Transverse colon (tissue), 3 donors: Measurements from ENCODE around the gene NR1H3.

Experiments used
- EP300 ChIP-seq: sonication (generic); formaldehyde crosslinking; IDR thresholded peaks from one replicate; pipeline ENCODE4 v1.6.1; 2017; ENCODE audit warnings: antibody characterized with exemption, low read depth
- POLR2A ChIP-seq: fragments of 450-650 bp; IDR thresholded peaks from one replicate; pipeline ENCODE4 v1.6.1; 2016; ENCODE audit warnings: antibody characterized with exemption, mild to moderate bottlenecking, moderate library complexity
- TF ChIP-seq, protein P1 (sequence below), 5 experiments: fragments of 200-600 bp in 3 of 5; fragments of 450-650 bp in 2 of 5; sonication (generic) in 3 of 5; IDR thresholded peaks; 1 replicate in 2 of 5; 2 replicates in 3 of 5; pipeline ENCODE4 v1.5.1; 2016 to 2017; ENCODE audit warnings: antibody characterized with exemption in 5 of 5, inconsistent platforms in 3 of 5, mild to moderate bottlenecking in 2 of 5, moderate library complexity in 1 of 5

DNA sequence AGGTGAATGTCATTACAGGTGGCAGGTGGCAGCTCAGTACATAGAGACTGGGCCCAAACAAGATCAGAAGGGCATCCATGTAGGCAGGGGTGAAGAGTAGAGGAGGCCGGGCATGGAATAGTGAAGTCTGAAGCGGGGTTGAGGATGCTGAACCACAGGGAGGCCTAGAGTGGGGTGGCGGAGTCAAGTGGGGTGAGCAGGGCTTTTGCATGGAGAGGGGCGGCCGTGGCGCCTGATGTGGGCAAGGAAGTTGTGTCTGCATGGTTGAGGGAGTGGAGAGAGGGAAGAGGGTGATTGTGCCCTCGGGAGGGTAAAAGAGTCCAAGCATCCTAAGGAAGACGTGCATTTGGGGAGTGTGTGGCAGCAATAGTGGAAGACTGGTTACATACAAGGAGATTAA, 28.6 kb upstream of the NR1H3 start:
- TF ChIP-seq, protein P1, sequence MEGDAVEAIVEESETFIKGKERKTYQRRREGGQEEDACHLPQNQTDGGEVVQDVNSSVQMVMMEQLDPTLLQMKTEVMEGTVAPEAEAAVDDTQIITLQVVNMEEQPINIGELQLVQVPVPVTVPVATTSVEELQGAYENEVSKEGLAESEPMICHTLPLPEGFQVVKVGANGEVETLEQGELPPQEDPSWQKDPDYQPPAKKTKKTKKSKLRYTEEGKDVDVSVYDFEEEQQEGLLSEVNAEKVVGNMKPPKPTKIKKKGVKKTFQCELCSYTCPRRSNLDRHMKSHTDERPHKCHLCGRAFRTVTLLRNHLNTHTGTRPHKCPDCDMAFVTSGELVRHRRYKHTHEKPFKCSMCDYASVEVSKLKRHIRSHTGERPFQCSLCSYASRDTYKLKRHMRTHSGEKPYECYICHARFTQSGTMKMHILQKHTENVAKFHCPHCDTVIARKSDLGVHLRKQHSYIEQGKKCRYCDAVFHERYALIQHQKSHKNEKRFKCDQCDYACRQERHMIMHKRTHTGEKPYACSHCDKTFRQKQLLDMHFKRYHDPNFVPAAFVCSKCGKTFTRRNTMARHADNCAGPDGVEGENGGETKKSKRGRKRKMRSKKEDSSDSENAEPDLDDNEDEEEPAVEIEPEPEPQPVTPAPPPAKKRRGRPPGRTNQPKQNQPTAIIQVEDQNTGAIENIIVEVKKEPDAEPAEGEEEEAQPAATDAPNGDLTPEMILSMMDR (IDR thresholded peaks at IDR 0.05) = no peak
- TF ChIP-seq POLR2A (no peak), EP300 (no peak)
